DMS79 treated with DMSO at 0.1 percent for 48 hours (cell line): ENCODE results near the gene ACOX2.

Experiments used
- DNase-seq: peaks from one replicate; lab custom pipeline; 2025; lab: John Stamatoyannopoulos, UW

The ACOX2 gene

GRCh38 chr3:58536501-58537411 is at the start of gene ACOX2:
ACOX2 (minus strand) TSS chr3:58537190; CDS start chr3:58535106, 2,084 bp downstream.
- peak; percentile 56 for DNase-seq

GRCh38 chr3:58585994-58586393 is 49.0 kb upstream of the ACOX2 start:
- DNase-seq = peak; percentile 83

GRCh38 chr3:58585005-58585786 is 48.2 kb upstream of the ACOX2 start:
- DNase-seq = peak; percentile 32

GRCh38 chr3:58584690-58585004 is 47.7 kb upstream of the ACOX2 start:
- peak; percentile 8 for DNase-seq

GRCh38 chr3:58581328-58582091 is 44.5 kb upstream of the ACOX2 start:
- peak; percentile 75 for DNase-seq

GRCh38 chr3:58580826-58581327 is 43.9 kb upstream of the ACOX2 start:
- no peak for DNase-seq

GRCh38 chr3:58578873-58579272 is 41.9 kb upstream of the ACOX2 start:
- DNase-seq = no peak

- DNase-seq = no peak
Observed at GRCh38 chr3:58577269-58577821, 40.4 kb upstream of the ACOX2 start, which contains the start of gene FAM107A. FAM107A (minus strand) TSS chr3:58577391; CDS start chr3:58569860, 7,531 bp downstream.

GRCh38 chr3:58576716-58577115 is 39.7 kb upstream of the ACOX2 start:
- no peak for DNase-seq

- no peak for DNase-seq
Observed at GRCh38 chr3:58575971-58576652, 39.1 kb upstream of the ACOX2 start.

- DNase-seq = no peak
Observed at GRCh38 chr3:58574682-58575081, 37.7 kb upstream of the ACOX2 start.

GRCh38 chr3:58574106-58574505 is 37.1 kb upstream of the ACOX2 start:
- DNase-seq = no peak

- DNase-seq = no peak
Observed at GRCh38 chr3:58573640-58574039, 36.6 kb upstream of the ACOX2 start.

GRCh38 chr3:58572634-58573230 is 35.7 kb upstream of the ACOX2 start:
- DNase-seq = no peak

- DNase-seq = no peak
Observed at GRCh38 chr3:58572013-58572633, 35.1 kb upstream of the ACOX2 start.

- DNase-seq = no peak
Observed at GRCh38 chr3:58570851-58571250, 33.9 kb upstream of the ACOX2 start.

GRCh38 chr3:58569287-58570001 is 32.5 kb upstream of the ACOX2 start:
- no peak for DNase-seq

GRCh38 chr3:58568572-58569286 is 31.7 kb upstream of the ACOX2 start:
- DNase-seq = peak; percentile 28

- DNase-seq = no peak
Observed at GRCh38 chr3:58567251-58567515, 30.2 kb upstream of the ACOX2 start.
